Epithelial cell of esophagus (primary cell): ENCODE measurements around the gene MGAT1.
"Not testable (repeated sequence)": the region's sequence is repeated elsewhere in the genome, so short reads cannot be mapped to it uniquely, and the experiment has no call there.

Experiments used
- DNase-seq: peaks from one replicate; pipeline ENCODE4 v3.0.0; 2010; ENCODE audit warnings: low read depth
- H3K4me3 ChIP-seq: 2 replicates; pipeline ENCODE4 v1.5.1; 2011; ENCODE audit warnings: mild to moderate bottlenecking, low read length, control low read depth
- TF ChIP-seq, protein P1 (sequence below): IDR thresholded peaks from 2 replicates; pipeline ENCODE4 v1.5.1; 2011; ENCODE audit warnings: low read depth, mild to moderate bottlenecking, low read length, control low read depth, inconsistent platforms; ENCODE audit not compliant: insufficient read depth; ENCODE audit errors: missing control alignments

The MGAT1 gene

GRCh38 chr5:180784497-180785097 lies 18.0 kb downstream of the MGAT1 start:
- peak; percentile 88 for DNase-seq
- TF ChIP-seq, protein P1, sequence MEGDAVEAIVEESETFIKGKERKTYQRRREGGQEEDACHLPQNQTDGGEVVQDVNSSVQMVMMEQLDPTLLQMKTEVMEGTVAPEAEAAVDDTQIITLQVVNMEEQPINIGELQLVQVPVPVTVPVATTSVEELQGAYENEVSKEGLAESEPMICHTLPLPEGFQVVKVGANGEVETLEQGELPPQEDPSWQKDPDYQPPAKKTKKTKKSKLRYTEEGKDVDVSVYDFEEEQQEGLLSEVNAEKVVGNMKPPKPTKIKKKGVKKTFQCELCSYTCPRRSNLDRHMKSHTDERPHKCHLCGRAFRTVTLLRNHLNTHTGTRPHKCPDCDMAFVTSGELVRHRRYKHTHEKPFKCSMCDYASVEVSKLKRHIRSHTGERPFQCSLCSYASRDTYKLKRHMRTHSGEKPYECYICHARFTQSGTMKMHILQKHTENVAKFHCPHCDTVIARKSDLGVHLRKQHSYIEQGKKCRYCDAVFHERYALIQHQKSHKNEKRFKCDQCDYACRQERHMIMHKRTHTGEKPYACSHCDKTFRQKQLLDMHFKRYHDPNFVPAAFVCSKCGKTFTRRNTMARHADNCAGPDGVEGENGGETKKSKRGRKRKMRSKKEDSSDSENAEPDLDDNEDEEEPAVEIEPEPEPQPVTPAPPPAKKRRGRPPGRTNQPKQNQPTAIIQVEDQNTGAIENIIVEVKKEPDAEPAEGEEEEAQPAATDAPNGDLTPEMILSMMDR: peak; percentile 88
- no peak overlapping the region for H3K4me3 ChIP-seq

GRCh38 chr5:180783340-180784052 lies 19.1 kb downstream of the MGAT1 start:
- TF ChIP-seq, protein P1: no peak
- no peak overlapping the region for H3K4me3 ChIP-seq
- DNase-seq: no peak

DNA sequence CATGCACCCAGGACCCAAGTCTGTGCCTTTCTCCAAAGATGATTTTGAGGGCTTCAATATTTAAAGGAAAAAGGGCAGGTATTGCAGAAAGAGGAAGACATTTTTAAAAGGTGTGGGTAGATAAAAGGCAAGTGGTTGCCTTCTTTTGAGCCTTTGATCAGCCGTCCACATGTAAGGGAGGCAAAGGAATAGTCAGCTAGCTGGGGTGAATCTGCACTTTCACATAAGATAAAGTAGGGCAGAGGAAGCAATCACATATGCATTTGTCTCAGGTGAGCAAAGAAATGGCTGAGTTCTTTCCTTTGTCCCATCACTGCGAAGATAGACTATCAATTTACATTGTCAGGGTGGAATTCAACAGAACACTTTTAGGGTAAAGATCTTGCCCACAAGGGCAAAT lies 19.9 kb downstream of the MGAT1 start:
- TF ChIP-seq, protein P1: no peak

DNA sequence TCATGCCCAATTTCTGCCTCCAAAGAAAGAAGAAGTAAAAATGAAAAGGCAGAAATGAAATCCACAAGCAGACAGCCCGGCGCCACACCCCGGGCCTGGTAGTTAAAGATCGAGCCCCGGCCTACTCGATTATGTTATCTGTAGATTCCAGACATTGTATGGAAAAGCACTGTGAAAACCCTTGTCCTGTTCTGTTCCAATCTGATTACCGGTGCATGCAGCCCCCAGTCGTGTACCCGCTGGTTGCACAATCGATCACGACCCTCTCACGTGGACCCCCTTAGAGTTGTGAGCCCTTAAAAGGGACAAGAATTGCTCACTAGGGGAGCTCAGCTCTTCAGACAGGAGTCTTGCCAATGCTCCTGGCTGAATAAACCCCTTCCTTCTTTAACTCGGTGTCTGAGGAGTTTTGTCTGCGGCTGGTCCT lies 20.7 kb downstream of the MGAT1 start:
- not testable (repeated sequence) for H3K4me3 ChIP-seq

More for the DNA sequence above, 19.9 kb downstream of the MGAT1 start:
- DNase-seq: no peak
- no peak overlapping the region for H3K4me3 ChIP-seq

DNA sequence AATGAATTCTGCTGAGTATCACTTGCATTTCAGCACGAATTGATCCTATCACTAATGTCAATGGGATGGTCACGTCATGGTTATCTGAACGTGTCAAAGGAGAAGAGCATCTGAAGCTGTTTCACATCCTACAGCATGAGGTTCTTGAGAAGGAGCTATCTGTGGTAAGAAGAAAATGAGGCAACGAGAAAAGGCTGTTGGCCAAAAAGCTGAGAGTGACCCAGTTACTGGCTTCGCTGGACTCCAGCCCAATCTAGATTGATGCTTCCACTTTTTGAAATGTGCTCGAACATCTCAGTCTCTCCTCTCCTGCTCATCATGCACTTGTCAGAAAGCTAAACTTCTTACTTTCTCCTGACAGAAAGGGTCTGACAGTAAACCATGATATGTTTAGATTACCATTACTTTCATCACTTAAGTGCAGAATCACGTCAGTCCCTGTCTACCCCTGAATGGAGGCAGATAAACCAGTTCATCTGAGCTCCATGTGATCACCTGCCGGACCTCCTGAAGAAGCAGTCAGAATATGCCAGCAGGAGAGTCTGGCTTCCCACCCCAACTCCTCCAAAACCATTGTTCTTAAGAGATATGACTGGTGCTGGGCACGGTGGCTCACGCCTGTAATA lies 22.5 kb downstream of the MGAT1 start:
- TF ChIP-seq, protein P1: no peak
- no peak for DNase-seq

More for the DNA sequence above, 20.7 kb downstream of the MGAT1 start:
- DNase-seq: not testable (repeated sequence)

GRCh38 chr5:180777475-180777874 lies 25.1 kb downstream of the MGAT1 start:
- H3K4me3 ChIP-seq: no peak overlapping the region
- TF ChIP-seq, protein P1: no peak
- no peak for DNase-seq

More for the DNA sequence above, 22.5 kb downstream of the MGAT1 start:
- no peak overlapping the region for H3K4me3 ChIP-seq

DNA sequence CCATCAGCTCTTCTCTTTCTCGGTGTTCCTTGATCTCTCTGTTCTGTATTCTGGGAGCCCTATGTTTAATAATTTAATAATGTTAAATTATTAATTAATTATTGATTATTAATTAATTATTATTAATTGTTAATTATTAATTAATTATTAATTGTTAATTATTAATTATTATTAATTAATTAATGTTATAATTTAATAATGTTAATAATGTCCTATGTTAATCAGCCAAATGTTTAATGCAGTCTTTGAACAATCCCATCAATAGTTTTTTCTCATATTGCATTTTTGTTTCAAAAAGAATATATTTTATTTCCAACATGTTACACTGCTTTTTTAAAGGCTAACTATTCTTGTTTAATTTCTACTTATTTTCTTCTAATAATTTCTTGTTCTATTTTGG lies 26.2 kb downstream of the MGAT1 start:
- no peak for DNase-seq
- no peak overlapping the region for H3K4me3 ChIP-seq
- TF ChIP-seq, protein P1: no peak
